ENCODE results near the gene TADA2B. TPM values are rescaled to one million over a fixed set of nuclear protein-coding genes. Genes with fewer than 3 reads are reported as not detected.

The TADA2B gene
- total RNA-seq, result 10 to 100 TPM; 20.8 to 29.0 (median 26.2) TPM

- Histone ChIP-seq H3K9me3 (no peaks in the 10 kb centered on the region), H3K27ac (peak within 1 kb of the TSS; percentile 86 to 96 (median 95)), H3K4me1 (peaks cover 27 to 50% (median 39%) of the 10 kb centered on the region in 4 donors), H3K27me3 (no peaks in the 10 kb centered on the region), H3K4me3 (peak within 1 kb of the TSS; percentile 76 to 99 (median 92)), H3K36me3 (peaks cover 0 to 1% (median 0%) of the 10 kb centered on the region in 4 donors)
- peak in 1 of 2 donors; percentile 22 for ATAC-seq (ENCODE audit: low FRiP score in 2 of 2)
- WGBS, 2 donors, result 0 to 1% methylated on average over 20 to 31 of the region's 119 CpGs
- peak; percentile 47 to 93 for DNase-seq
- TF ChIP-seq POLR2AphosphoS5 (IDR thresholded peaks at IDR 0.05) (no peak), EP300 (IDR thresholded peaks at IDR 0.05) (no peak), POLR2A (IDR thresholded peaks at IDR 0.05) (peak in 2 of 4 donors; percentile 28 to 33), CTCF (IDR thresholded peaks at IDR 0.05) (peak in 1 of 6 experiments; percentile 18)
These were observed at the start of gene TADA2B for GRCh38 chr4:7043284-7044136. TSS of gene TADA2B (plus strand) at chr4:7043372. CDS start at chr4:7043580, 208 bp downstream.

GRCh38 chr4:6996481-6996880 is 46.7 kb upstream of the TADA2B start:
- Histone ChIP-seq H3K27ac (no peak overlapping the region), H3K4me3 (no peak overlapping the region), H3K27me3 (no peaks in the 10 kb centered on the region), H3K9me3 (no peaks in the 10 kb centered on the region), H3K4me1 (peaks cover 6 to 24% (median 11%) of the 10 kb centered on the region in 4 donors), H3K36me3 (peaks cover 25 to 79% (median 54%) of the 10 kb centered on the region in 4 donors)
- no peak for TF ChIP-seq POLR2AphosphoS5 (IDR thresholded peaks at IDR 0.05)
- no peak for TF ChIP-seq CTCF (IDR thresholded peaks at IDR 0.05)
- TF ChIP-seq EP300 (IDR thresholded peaks at IDR 0.05), result no peak
- no peak for TF ChIP-seq POLR2A (IDR thresholded peaks at IDR 0.05)
- DNase-seq (no peak), ATAC-seq (ENCODE audit: low FRiP score in 2 of 2) (no peak)
- 96 to 97% methylated on average over 12 of the region's 12 CpGs for WGBS, 2 donors

GRCh38 chr4:6999172-7000086 is 43.7 kb upstream of the TADA2B start:
- H3K27me3 ChIP-seq, result no peaks in the 10 kb centered on the region
- WGBS, 2 donors, result 88 to 91% methylated on average over 14 of the region's 14 CpGs
- no peak overlapping the region for H3K4me3 ChIP-seq
- ATAC-seq (ENCODE audit: low FRiP score in 2 of 2) (peak; percentile 36 to 46), DNase-seq (no peak)
- H3K9me3 ChIP-seq, result no peaks in the 10 kb centered on the region
- TF ChIP-seq POLR2AphosphoS5 (IDR thresholded peaks at IDR 0.05), result no peak
- no peak for TF ChIP-seq EP300 (IDR thresholded peaks at IDR 0.05)
- no peak for TF ChIP-seq POLR2A (IDR thresholded peaks at IDR 0.05)
- TF ChIP-seq CTCF (IDR thresholded peaks at IDR 0.05), result no peak
- H3K36me3 ChIP-seq, result peaks cover 39 to 95% (median 73%) of the 10 kb centered on the region in 4 donors
- H3K4me1 ChIP-seq, result peaks cover 0 to under 1% (median under 1%) of the 10 kb centered on the region in 4 donors
- H3K27ac ChIP-seq, result peak overlapping the region in 1 of 4 donors; percentile 44

- TF ChIP-seq POLR2A (IDR thresholded peaks at IDR 0.05) (no peak), POLR2AphosphoS5 (IDR thresholded peaks at IDR 0.05) (no peak), CTCF (IDR thresholded peaks at IDR 0.05) (no peak), EP300 (IDR thresholded peaks at IDR 0.05) (no peak)
- WGBS, 2 donors, result 93 to 96% methylated on average over 13 to 18 of the region's 18 CpGs
- Histone ChIP-seq H3K27ac (no peak overlapping the region), H3K9me3 (no peaks in the 10 kb centered on the region), H3K4me3 (no peak overlapping the region), H3K36me3 (peaks cover 39 to 95% (median 72%) of the 10 kb centered on the region in 4 donors), H3K4me1 (no peaks in the 10 kb centered on the region), H3K27me3 (no peaks in the 10 kb centered on the region)
- no peak for DNase-seq
- no peak for ATAC-seq (ENCODE audit: low FRiP score in 2 of 2)
These were observed 42.6 kb upstream of the TADA2B start for GRCh38 chr4:7000421-7001176.

Measured in upper lobe of left lung (tissue), 6 donors.